ENCODE data around the gene KERA. TPM values are rescaled to one million over a fixed set of nuclear protein-coding genes. Genes with fewer than 3 reads are reported as not detected.

KERA gene
- total and polyA plus RNA-seq, 12 donors: not detected

- TF ChIP-seq CTCF (IDR thresholded peaks at IDR 0.05) (no peak), POLR2A (IDR thresholded peaks at IDR 0.05) (no peak)
- no peak overlapping the region for H3K4me3 ChIP-seq
- no peaks in the 10 kb centered on the region for H3K27me3 ChIP-seq
- DNase-seq: no peak
- intact Hi-C loops (cut with DNase I): no loop called here
- H3K27ac ChIP-seq: no peak overlapping the region
- H3K4me1 ChIP-seq (replicated peaks in 1 of 2): no peaks in the 10 kb centered on the region
- H3K36me3 ChIP-seq (replicated peaks in 1 of 2): no peaks in the 10 kb centered on the region
- H3K9me3 ChIP-seq (replicated peaks in 1 of 3): no peaks in the 10 kb centered on the region
Observed at GRCh38 chr12:91052026-91052425, 5.8 kb downstream of the KERA start.

- Histone ChIP-seq H3K27ac (no peak overlapping the region), H3K27me3 (no peaks in the 10 kb centered on the region), H3K9me3 (replicated peaks in 1 of 3) (no peaks in the 10 kb centered on the region), H3K4me3 (no peak overlapping the region), H3K4me1 (replicated peaks in 1 of 2) (no peaks in the 10 kb centered on the region), H3K36me3 (replicated peaks in 1 of 2) (no peaks in the 10 kb centered on the region)
- TF ChIP-seq CTCF (IDR thresholded peaks at IDR 0.05): no peak
- TF ChIP-seq POLR2A (IDR thresholded peaks at IDR 0.05): no peak
- DNase-seq: no peak
- 74 to 83% (median 75%) methylated on average over 2 of the region's 2 CpGs for WGBS, 4 donors
- intact Hi-C loops (cut with DNase I): no loop called here
Observed at GRCh38 chr12:91044586-91044985, 13.2 kb downstream of the KERA start.

GRCh38 chr12:91043408-91043807 lies 14.4 kb downstream of the KERA start:
- Histone ChIP-seq H3K4me3 (no peak overlapping the region), H3K27me3 (no peaks in the 10 kb centered on the region), H3K9me3 (replicated peaks in 1 of 3) (no peaks in the 10 kb centered on the region), H3K4me1 (replicated peaks in 1 of 2) (no peaks in the 10 kb centered on the region), H3K36me3 (replicated peaks in 1 of 2) (no peaks in the 10 kb centered on the region), H3K27ac (no peak overlapping the region)
- TF ChIP-seq POLR2A (IDR thresholded peaks at IDR 0.05) (no peak), CTCF (IDR thresholded peaks at IDR 0.05) (no peak)
- no peak for DNase-seq
- 61 to 72% (median 65%) methylated on average over 4 of the region's 4 CpGs for WGBS, 4 donors
- intact Hi-C loops (cut with DNase I): no loop called here

- DNase-seq: no peak
- Histone ChIP-seq H3K27me3 (no peaks in the 10 kb centered on the region), H3K4me3 (no peak overlapping the region), H3K4me1 (replicated peaks in 1 of 2) (no peaks in the 10 kb centered on the region), H3K9me3 (replicated peaks in 1 of 3) (no peaks in the 10 kb centered on the region), H3K36me3 (replicated peaks in 1 of 2) (no peaks in the 10 kb centered on the region), H3K27ac (no peak overlapping the region)
- TF ChIP-seq POLR2A (IDR thresholded peaks at IDR 0.05): no peak
- TF ChIP-seq CTCF (IDR thresholded peaks at IDR 0.05): no peak
- intact Hi-C loops (cut with DNase I): no loop called here
- WGBS, 4 donors: 48 to 68% (median 64%) methylated on average over 1 of the region's 1 CpG
Observed at GRCh38 chr12:91040096-91040755, 17.6 kb downstream of the KERA start.
